ENCODE measurements around the gene PARP6. TPM values are rescaled to one million over a fixed set of nuclear protein-coding genes. Genes with fewer than 3 reads are reported as not detected.

Gene PARP6
- total and polyA plus RNA-seq, 2 of the 8 experiments (the other 6 are each of a cell fraction or from before 2014, with no cell fraction given), result 39.8 to 45.3 TPM

- Histone ChIP-seq H4K8ac (ENCODE audit: extremely low read depth, insufficient read depth, low read length) (no peak overlapping the region), H3K9me3 (ENCODE audit: insufficient read depth in 2 of 2, low read depth in 1 of 2, low read length in 1 of 2) (no peaks in the 10 kb centered on the region), H3K23ac (ENCODE audit: insufficient read length) (no peak overlapping the region), H3K56ac (replicated peaks; ENCODE audit: insufficient read length, low read depth, low read length) (no peak overlapping the region), H3K9ac (replicated peaks in 1 of 4; ENCODE audit: extremely low read depth in 1 of 4, low read depth in 3 of 4, low read length in 3 of 4) (no peak overlapping the region), H3K27ac (ENCODE audit: low read depth, low read length) (no peak overlapping the region), H3K4me1 (replicated peaks in 1 of 4; ENCODE audit: control insufficient read depth in 3 of 4, insufficient read depth in 4 of 4, low read length in 3 of 4) (no peaks in the 10 kb centered on the region), H3K23me2 (ENCODE audit: low read depth, low read length) (no peaks in the 10 kb centered on the region), H2AK5ac (ENCODE audit: low read depth, low read length) (no peak overlapping the region), H3K36me3 (ENCODE audit: control insufficient read depth in 2 of 4, insufficient read depth in 4 of 4, low read length in 3 of 4) (no peaks in the 10 kb centered on the region), H2BK15ac (ENCODE audit: low read length) (no peak overlapping the region), H4K91ac (replicated peaks; ENCODE audit: insufficient read length, low read length) (no peak overlapping the region), H2BK12ac (ENCODE audit: low read depth, low read length) (no peak overlapping the region), H4K20me1 (replicated peaks in 1 of 2; ENCODE audit: control insufficient read depth in 1 of 2, insufficient read depth in 2 of 2, low read length in 2 of 2) (peaks cover 0 to 4% of the 10 kb centered on the region in 2 experiments), H2BK120ac (replicated peaks; ENCODE audit: low read depth, low read length) (no peak overlapping the region), H3K27me3 (replicated peaks in 1 of 4; ENCODE audit: control insufficient read depth in 3 of 4, extremely low read depth in 1 of 4, insufficient read depth in 3 of 4, low read length in 3 of 4) (peaks cover 0 to 1% (median 0%) of the 10 kb centered on the region in 4 experiments; a peak in 3 of 7 replicates), H4K5ac (ENCODE audit: insufficient read length, low read depth, low read length) (no peak overlapping the region), H3K4me3 (ENCODE audit: extremely low read depth in 1 of 4, insufficient read depth in 2 of 4, low read depth in 3 of 4, low read length in 4 of 4) (no peak overlapping the region), H2BK20ac (ENCODE audit: low read length) (no peak overlapping the region), H3K4me2 (ENCODE audit: insufficient read depth in 1 of 2, low read depth in 2 of 2, low read length in 2 of 2) (no peak overlapping the region), H2BK5ac (ENCODE audit: low read depth, low read length) (no peak overlapping the region), H2AFZ (ENCODE audit: low read length) (no peak overlapping the region), H3K79me1 (ENCODE audit: low read depth, low read length) (no peaks in the 10 kb centered on the region), H3K79me2 (ENCODE audit: control insufficient read depth in 1 of 2, insufficient read depth in 2 of 2, low read length in 2 of 2) (no peaks in the 10 kb centered on the region), H3K18ac (ENCODE audit: extremely low read depth, low read length) (no peak overlapping the region), H3K4ac (replicated peaks; ENCODE audit: insufficient read length, low read depth, low read length) (no peak overlapping the region), H3K14ac (ENCODE audit: insufficient read length) (no peak overlapping the region)
- POLR2A ChIA-PET (ENCODE audit: partially characterized antibody), result no interaction called here
- TF ChIP-seq CEBPB (IDR thresholded peaks at IDR 0.05; ENCODE audit: low read depth, low read length) (peak; percentile 81), CTCF (IDR thresholded peaks at IDR 0.05; ENCODE audit: control extremely low read depth in 1 of 3, insufficient read depth in 1 of 3, low read depth in 1 of 3, low read length in 3 of 3) (no peak), KDM1A (IDR thresholded peaks at IDR 0.05; ENCODE audit: borderline replicate concordance, low read length) (peak; percentile 74; the same call in 1 of the 2 replicates), GTF2F1 (IDR thresholded peaks at IDR 0.05; ENCODE audit: borderline replicate concordance, low read depth, low read length) (no peak), SP1 (IDR thresholded peaks at IDR 0.05; ENCODE audit: low read depth, low read length) (0 out of 2 replicates have a peak, but pooled peaks have one; percentile 28)
- 75% methylated on average over 9 of the region's 10 CpGs; no CpG with 5 or more reads in 1 of the 2 experiments for WGBS, 2 experiments (ENCODE audit: extremely low coverage in 1 of 2, insufficient coverage in 1 of 2, insufficient read length in 1 of 2, insufficient replicate concordance in 2 of 2, low coverage in 1 of 2, low lambda C conversion rate in 2 of 2, missing lambda C conversion rate in 1 of 2)
- DNase-seq (ENCODE audit: low read depth in 1 of 2, low spot score in 2 of 2) (peak in 1 of 2 experiments; percentile 49), FAIRE-seq (no peak)
- CTCF ChIA-PET (ENCODE audit: partially characterized antibody), result interaction anchor here (2.9 kb wide), 1 partner anchor 20 kb away, joined by 19 read pairs; no protein-coding TSS in a partner anchor
Measured at GRCh38 chr15:72306211-72306785, 33.9 kb upstream of the PARP6 start.

Data from H1 (cell line).